Cardiac fibroblast (primary cell): ENCODE results near the gene OXA1L.
"Not testable (repeated sequence)": the region's sequence is repeated elsewhere in the genome, so short reads cannot be mapped to it uniquely, and the experiment has no call there.

Experiments used
- DNase-seq, 2 donors: peaks; one replicate each; pipeline versions ENCODE4 v3.0.0 to v3.0.0-alpha.2; 2010; ENCODE audit warnings: low read depth in 2 of 2
- H3K4me3 ChIP-seq, 2 donors: replicated peaks in 1 of 2; 1 replicate in 1 of 2; 2 replicates in 1 of 2; pipeline ENCODE4 v1.5.1; 2011; ENCODE audit warnings: low read depth in 2 of 2, low read length in 2 of 2, mild to moderate bottlenecking in 2 of 2, moderate library complexity in 1 of 2
- CTCF ChIP-seq: IDR thresholded peaks from one replicate; pipeline ENCODE4 v1.5.1; 2011; ENCODE audit warnings: low read depth, mild to moderate bottlenecking, low read length, inconsistent platforms

Gene OXA1L

GRCh38 chr14:22786685-22787084 lies 20.2 kb downstream of the OXA1L start:
- DNase-seq = no peak
- no peak for TF ChIP-seq CTCF
- H3K4me3 ChIP-seq = no peak overlapping the region

- no peak for TF ChIP-seq CTCF
- H3K4me3 ChIP-seq = no peak overlapping the region
- peak; percentile 47 to 60 for DNase-seq
These were observed 24.8 kb downstream of the OXA1L start for GRCh38 chr14:22791301-22791700.

GRCh38 chr14:22792158-22792557 lies 25.7 kb downstream of the OXA1L start:
- TF ChIP-seq CTCF = no peak
- no peak for DNase-seq
- no peak overlapping the region for H3K4me3 ChIP-seq

GRCh38 chr14:22793550-22793949 lies 27.1 kb downstream of the OXA1L start:
- not testable (repeated sequence) for H3K4me3 ChIP-seq, DNase-seq

DNA sequence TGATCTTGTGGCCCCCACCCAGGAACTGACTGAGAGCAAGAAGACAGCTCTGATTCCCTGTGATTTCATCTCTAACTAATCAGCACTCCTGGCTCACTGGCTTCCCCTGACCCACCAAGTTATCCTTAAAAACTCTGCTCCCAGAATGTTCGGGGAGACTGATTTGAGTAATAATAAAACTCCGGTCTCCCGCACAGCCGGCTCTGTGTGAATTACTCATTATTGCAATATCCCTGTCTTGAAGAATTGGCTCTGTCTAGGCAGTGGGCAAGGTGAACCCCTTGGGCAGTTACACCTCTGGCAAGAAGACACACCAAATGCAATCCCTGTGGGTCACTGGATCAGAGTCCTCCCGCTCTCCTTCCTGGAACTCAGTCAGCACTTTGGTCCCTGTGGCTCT lies 27.5 kb downstream of the OXA1L start:
- no peak for DNase-seq
- TF ChIP-seq CTCF = no peak
- no peak overlapping the region for H3K4me3 ChIP-seq

DNA sequence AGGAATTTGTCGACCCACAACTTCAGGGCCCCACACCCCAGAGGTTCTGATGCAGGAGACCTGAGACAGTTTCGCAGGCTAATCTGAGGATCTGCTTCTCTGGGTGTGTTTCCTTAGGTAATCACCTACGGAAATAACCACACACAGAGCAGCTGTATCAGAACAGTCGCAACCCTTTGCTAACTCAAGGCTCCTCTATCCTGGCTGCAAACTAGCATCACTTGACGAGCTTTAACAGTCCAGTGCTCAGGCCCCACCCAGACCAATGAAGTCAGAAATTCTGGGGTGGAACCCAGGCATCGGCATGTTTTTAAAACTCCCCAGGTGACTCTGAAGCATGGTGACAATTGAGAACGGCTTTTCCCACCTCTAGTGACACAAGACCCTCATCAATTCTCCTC lies 28.1 kb downstream of the OXA1L start:
- no peak overlapping the region for H3K4me3 ChIP-seq
- no peak for TF ChIP-seq CTCF
- no peak for DNase-seq

DNA sequence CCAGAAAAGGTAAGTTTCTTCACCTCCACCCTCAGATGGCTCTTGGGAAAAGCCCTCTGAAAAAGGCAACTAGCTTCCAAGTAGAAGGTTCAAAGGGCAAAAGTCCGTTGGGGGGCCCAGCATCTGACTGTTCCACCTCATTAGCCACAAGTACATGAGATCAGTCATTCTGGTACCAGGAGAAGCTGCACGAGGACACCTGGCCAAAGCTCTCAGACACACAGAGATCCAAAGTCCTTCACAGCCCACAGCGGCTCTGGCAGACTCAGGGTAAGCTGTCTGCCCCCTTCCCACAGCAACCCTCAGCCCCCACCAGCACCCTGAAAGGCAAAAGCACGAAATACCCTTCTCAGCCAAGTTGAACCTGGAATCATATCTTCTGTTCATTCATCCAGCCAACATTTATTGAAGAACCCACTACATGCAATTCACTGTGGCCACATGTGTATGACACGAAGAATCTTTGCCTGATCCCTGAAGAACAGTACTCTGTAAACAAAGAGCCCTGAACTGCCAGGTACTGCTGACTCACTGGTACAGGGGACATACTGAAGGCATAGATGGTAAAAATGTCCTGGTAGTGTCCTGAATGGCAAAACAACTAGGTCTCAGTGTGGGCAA lies 29.7 kb downstream of the OXA1L start:
- no peak overlapping the region for H3K4me3 ChIP-seq
- TF ChIP-seq CTCF = no peak
- DNase-seq = no peak
